Sigmoid colon (tissue), 7 donors: ENCODE results near the gene NFIA. TPM values are rescaled to one million over a fixed set of nuclear protein-coding genes. Genes with fewer than 3 reads are reported as not detected.
A peak's percentile ranks its signal among the peaks of the same experiment; 100 is the strongest.

Experiments
- DNase-seq: peaks from one replicate; pipeline ENCODE4 v3.0.0-alpha.2; 2019
- H3K27ac ChIP-seq, 4 donors: fragments of 200-600 bp; sonication (generic); one replicate each; pipeline ENCODE4 v1.5.1; 2016 to 2019; ENCODE audit warnings: mild to moderate bottlenecking in 1 of 4
- H3K27me3 ChIP-seq, 3 donors: fragments of 200-600 bp; sonication (generic); one replicate each; pipeline ENCODE4 v1.5.1; 2019; ENCODE audit warnings: mild to moderate bottlenecking in 1 of 3
- H3K36me3 ChIP-seq, 4 donors: fragments of 200-600 bp; sonication (generic); one replicate each; pipeline ENCODE4 v1.5.1; 2016 to 2019
- H3K4me1 ChIP-seq, 4 donors: fragments of 200-600 bp; sonication (generic); one replicate each; pipeline ENCODE4 v1.5.1; 2017 to 2019
- H3K4me3 ChIP-seq, 4 donors: fragments of 200-600 bp; sonication (generic); one replicate each; pipeline ENCODE4 v1.5.1; 2017 to 2019; ENCODE audit warnings: mild to moderate bottlenecking in 2 of 4, moderate library complexity in 1 of 4
- H3K9me3 ChIP-seq, 4 donors: fragments of 200-600 bp in 3 of 4; sonication (generic) in 3 of 4; one replicate each; pipeline versions ENCODE4 v1.5.1 to v1.6.1; 2013 to 2019
- EP300 ChIP-seq, 4 donors: sonication (generic); formaldehyde crosslinking; IDR thresholded peaks; one replicate each; pipeline ENCODE4 v1.6.1; 2017; ENCODE audit warnings: antibody characterized with exemption in 4 of 4
- POLR2A ChIP-seq, 2 donors: fragments of 450-650 bp; IDR thresholded peaks; one replicate each; pipeline ENCODE4 v1.6.1; 2016; ENCODE audit warnings: antibody characterized with exemption in 2 of 2, mild to moderate bottlenecking in 2 of 2, moderate library complexity in 2 of 2
- POLR2AphosphoS5 ChIP-seq, 4 donors: sonication (generic); formaldehyde crosslinking; IDR thresholded peaks; one replicate each; pipeline ENCODE4 v1.6.1; 2017; ENCODE audit warnings: antibody characterized with exemption in 4 of 4
- WGBS, 2 donors: extraction: QIAGEN DNeasy Blood & Tissue Kit; methylation state at CpG; one replicate each; pipeline ENCODE4 v1.1.7; 2013; 5-methylcytosine and 5-hydroxymethylcytosine counted together
- intact Hi-C: fragments of 100-400 bp; cut with DNase I; formaldehyde crosslinking; loops from one replicate; pipeline ENCODE4 v1.15.1; 2023
- polyA plus RNA-seq, 3 donors: library from polyadenylated mRNA; stranded (reverse); fragments of 200-250 nt; gene quantifications; one replicate each; pipeline ENCODE4 v1.2.3, GENCODE V29; 2013
- total RNA-seq, 4 donors: library from RNA; depleted of rRNA; stranded (reverse); fragments of >200 nt; gene quantifications; one replicate each; pipeline ENCODE4 v1.1.0, GENCODE V29; 2016
- TF ChIP-seq, protein P1 (sequence below), 4 experiments: fragments of 450-650 bp in 3 of 4; fragments of 200-600 bp in 1 of 4; IDR thresholded peaks; one replicate each; pipeline ENCODE4 v1.5.1; 2016 to 2019; ENCODE audit warnings: antibody characterized with exemption in 4 of 4, mild to moderate bottlenecking in 3 of 4, moderate library complexity in 2 of 4
- donor health status: healthy with polysubstance abuse.
- donor health status: Bipolar disorder and iron deficiency.
- donor health status: healthy.

NFIA gene
- total and polyA plus RNA-seq, 7 donors, result 2.3 to 154 (median 79.7) TPM

DNA sequence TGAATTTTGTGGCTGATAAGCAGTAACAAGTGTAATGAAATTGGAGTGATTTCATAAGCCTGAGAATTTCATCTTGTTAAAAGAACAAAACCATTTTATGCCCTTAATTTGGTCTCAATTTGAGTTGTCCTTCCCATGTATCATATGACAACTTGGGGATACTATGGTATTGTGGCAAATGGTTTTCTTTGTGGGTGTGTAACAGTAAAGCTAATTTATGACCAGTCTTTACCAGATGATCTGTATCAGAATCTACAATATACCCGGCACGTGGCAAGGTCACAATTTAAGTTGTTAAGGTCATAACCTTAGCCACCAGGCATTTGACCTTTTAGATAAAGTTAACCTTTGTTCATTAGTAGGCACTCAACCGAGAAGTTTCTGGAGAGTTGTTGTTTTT is 9.1 kb downstream of the NFIA start:
- intact Hi-C loops, result no loop called here
- Histone ChIP-seq H3K9me3 (no peaks in the 10 kb centered on the region), H3K4me3 (no peak overlapping the region), H3K4me1 (peaks cover 0 to 93% (median 76%) of the 10 kb centered on the region in 4 donors), H3K27ac (peak overlapping the region in 3 of 4 donors; percentile 33 to 96 (median 33)), H3K27me3 (no peaks in the 10 kb centered on the region), H3K36me3 (peaks cover 0 to 15% (median 4%) of the 10 kb centered on the region in 4 donors)
- TF ChIP-seq POLR2AphosphoS5 (IDR thresholded peaks at IDR 0.05) (no peak), POLR2A (IDR thresholded peaks at IDR 0.05) (no peak), EP300 (IDR thresholded peaks at IDR 0.05) (no peak)
- TF ChIP-seq, protein P1, sequence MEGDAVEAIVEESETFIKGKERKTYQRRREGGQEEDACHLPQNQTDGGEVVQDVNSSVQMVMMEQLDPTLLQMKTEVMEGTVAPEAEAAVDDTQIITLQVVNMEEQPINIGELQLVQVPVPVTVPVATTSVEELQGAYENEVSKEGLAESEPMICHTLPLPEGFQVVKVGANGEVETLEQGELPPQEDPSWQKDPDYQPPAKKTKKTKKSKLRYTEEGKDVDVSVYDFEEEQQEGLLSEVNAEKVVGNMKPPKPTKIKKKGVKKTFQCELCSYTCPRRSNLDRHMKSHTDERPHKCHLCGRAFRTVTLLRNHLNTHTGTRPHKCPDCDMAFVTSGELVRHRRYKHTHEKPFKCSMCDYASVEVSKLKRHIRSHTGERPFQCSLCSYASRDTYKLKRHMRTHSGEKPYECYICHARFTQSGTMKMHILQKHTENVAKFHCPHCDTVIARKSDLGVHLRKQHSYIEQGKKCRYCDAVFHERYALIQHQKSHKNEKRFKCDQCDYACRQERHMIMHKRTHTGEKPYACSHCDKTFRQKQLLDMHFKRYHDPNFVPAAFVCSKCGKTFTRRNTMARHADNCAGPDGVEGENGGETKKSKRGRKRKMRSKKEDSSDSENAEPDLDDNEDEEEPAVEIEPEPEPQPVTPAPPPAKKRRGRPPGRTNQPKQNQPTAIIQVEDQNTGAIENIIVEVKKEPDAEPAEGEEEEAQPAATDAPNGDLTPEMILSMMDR (IDR thresholded peaks at IDR 0.05), result no peak
- 16 to 68% methylated on average over 3 of the region's 3 CpGs for WGBS, 2 donors
- no peak for DNase-seq

DNA sequence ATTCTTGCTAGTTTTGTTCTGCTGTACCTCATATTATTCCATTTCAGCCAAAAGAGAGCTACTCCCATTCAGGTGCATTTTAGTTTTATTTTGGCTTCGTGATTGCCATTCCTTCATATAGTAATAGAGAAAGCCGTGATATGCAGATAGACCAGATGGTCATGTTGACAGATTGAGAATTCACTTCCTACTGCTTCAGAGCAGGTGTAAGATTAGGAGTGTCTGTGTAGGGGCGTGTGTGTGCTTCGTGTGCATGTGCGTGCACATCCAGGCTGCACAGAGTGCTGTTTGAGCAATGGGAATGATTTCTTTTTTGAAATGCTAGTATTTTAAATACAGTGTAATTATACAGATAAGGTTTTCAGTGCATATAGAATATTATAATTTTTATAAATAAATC is 10.3 kb downstream of the NFIA start:
- intact Hi-C loops, result no loop called here
- Histone ChIP-seq H3K4me1 (peaks cover 0 to 87% (median 73%) of the 10 kb centered on the region in 4 donors), H3K27me3 (no peaks in the 10 kb centered on the region), H3K27ac (peak overlapping the region in 3 of 4 donors; percentile 19 to 96 (median 33)), H3K36me3 (peaks cover 0 to 15% (median 4%) of the 10 kb centered on the region in 4 donors), H3K9me3 (no peaks in the 10 kb centered on the region), H3K4me3 (no peak overlapping the region)
- WGBS, 2 donors, result 18 to 63% methylated on average over 5 of the region's 5 CpGs
- TF ChIP-seq EP300 (IDR thresholded peaks at IDR 0.05) (no peak), POLR2AphosphoS5 (IDR thresholded peaks at IDR 0.05) (no peak), POLR2A (IDR thresholded peaks at IDR 0.05) (no peak)
- TF ChIP-seq, protein P1 (IDR thresholded peaks at IDR 0.05), result no peak
- no peak for DNase-seq

DNA sequence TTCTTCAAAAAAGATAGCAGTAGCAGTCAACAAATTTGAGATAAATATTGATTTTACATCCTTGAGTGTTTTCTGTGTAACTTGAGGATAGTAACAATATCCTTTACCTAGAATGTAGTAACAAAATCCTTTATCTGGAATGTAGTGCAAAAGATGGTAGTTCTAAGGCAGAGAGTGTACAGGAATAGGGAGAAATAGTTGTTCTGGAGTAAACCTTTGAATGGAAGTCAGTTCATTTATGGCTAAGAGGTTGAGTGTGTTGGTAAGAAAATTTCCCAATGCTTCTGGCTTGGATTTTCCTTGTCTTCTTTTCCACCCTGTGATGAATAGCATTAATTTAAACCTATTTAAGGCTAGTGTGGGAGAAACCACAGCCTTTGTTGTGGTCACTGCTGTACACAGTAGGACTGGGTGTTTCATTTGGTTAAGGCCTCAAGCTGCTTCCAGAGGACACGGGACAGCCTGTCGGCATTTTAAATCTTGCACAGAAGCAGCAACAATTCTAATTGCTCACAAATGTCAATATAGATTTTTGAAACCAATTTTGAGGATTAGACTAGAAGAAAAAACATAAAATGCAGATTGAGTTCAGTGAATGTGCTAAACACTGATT is 11.3 kb downstream of the NFIA start:
- WGBS, 2 donors, result 85 to 90% methylated on average over 2 of the region's 2 CpGs
- Histone ChIP-seq H3K9me3 (no peaks in the 10 kb centered on the region), H3K4me3 (no peak overlapping the region), H3K36me3 (peaks cover 0 to 9% (median under 1%) of the 10 kb centered on the region in 4 donors), H3K27ac (peak overlapping the region in 3 of 4 donors; percentile 42 to 57 (median 53)), H3K27me3 (no peaks in the 10 kb centered on the region), H3K4me1 (peaks cover 0 to 84% (median 69%) of the 10 kb centered on the region in 4 donors)
- TF ChIP-seq, protein P1 (IDR thresholded peaks at IDR 0.05), result no peak
- no peak for DNase-seq
- intact Hi-C loops, result no loop called here

DNA sequence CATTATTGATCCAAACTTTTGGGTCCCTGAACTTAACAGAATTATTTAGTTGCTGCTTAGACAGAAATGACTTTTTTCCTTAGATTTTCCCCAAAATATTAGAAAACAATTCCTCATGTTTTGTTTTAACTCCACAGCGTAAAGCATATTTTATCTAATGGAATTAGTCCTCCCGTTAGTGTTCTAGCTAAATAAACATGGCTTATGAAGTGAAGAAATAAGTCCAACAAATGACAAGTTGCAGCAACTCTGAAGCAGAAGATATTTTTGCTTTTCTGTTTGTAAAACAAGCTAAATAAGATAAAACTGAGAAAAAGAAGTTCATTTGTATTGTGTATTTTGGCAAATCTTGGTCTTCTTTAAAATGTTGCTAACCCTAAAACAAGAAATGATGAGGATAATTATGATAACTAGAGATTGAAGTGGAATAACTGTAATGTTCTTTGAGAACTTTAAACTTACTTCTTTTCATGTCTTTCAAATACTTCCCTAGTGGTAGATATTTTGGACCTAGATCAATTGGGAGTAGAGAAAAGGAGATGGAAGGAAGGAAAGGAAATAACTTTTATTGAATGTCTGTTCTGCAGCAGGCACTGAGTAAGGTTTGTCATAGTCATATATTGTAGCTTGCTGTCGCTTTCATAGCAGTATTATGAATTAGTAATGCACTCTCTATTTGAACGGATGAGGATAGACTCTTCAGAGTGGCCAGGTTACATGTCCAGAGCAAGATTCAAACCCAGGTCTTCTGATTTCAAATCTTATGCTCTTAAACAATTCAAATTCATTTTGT is 12.5 kb downstream of the NFIA start:
- intact Hi-C loops, result no loop called here
- peak overlapping the region in 3 of 4 donors; percentile 42 to 57 (median 53) for H3K27ac ChIP-seq
- H3K36me3 ChIP-seq, result no peaks in the 10 kb centered on the region
- no peak overlapping the region for H3K4me3 ChIP-seq
- no peak for DNase-seq
- WGBS, 2 donors, result 71 to 76% methylated on average over 4 of the region's 4 CpGs
- peaks cover 0 to 79% (median 57%) of the 10 kb centered on the region in 4 donors for H3K4me1 ChIP-seq
- no peaks in the 10 kb centered on the region for H3K9me3 ChIP-seq
- no peaks in the 10 kb centered on the region for H3K27me3 ChIP-seq
- no peak for TF ChIP-seq EP300 (IDR thresholded peaks at IDR 0.05)
- TF ChIP-seq, protein P1 (IDR thresholded peaks at IDR 0.05), result no peak
- no peak for TF ChIP-seq POLR2A (IDR thresholded peaks at IDR 0.05)
- TF ChIP-seq POLR2AphosphoS5 (IDR thresholded peaks at IDR 0.05), result no peak
